ENCODE measurements around the gene DENND4B. TPM values are rescaled to one million over a fixed set of nuclear protein-coding genes. Genes with fewer than 3 reads are reported as not detected.
A peak's percentile ranks its signal among the peaks of the same experiment; 100 is the strongest.

DENND4B gene
- total RNA-seq, 1 donor from 2014 or later: 51.7 TPM

DNA sequence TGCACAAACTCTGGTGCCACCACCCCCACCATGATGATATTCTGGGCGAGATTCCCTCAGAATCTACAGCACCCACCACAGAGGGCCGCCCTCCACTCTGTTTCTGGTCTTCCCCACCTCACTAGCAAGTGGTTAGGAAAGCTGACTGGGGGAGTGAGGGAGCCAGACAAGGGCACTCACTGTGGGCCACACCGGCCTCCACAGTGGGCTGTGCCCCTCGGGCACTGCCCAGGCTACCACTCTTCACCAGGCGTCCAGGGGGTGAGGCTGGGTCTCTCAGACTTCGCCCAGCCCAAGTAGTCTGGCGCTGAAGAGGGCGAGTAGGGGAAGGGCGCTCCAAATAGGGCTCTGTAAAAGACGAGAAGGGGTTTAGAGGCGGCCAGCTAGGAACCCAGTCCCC is 12.6 kb downstream of the DENND4B start:
- DNase-seq (no peak), ATAC-seq (no peak)
- intact Hi-C loops (cut with micrococcal nuclease): no loop called here

DNA sequence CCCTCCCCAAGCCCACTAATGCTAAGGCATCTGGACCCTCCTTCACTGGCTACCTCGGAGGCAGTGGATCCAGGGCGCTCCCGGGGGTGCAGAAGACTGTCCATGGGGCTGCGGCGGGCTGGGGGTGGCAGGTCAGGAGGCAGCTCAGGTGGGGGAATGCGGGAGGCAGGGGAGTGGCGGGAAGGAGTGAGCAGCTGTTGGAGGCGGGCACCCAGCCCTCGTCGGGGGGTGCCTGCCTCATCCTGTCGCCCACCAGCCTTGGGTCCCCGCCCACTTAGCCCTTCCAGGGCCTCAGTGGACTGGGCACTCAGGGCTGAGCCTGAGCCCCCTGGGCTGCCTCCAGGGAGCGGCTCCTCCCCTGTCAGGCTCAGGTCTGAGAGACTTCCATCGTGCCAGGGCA is 13.1 kb downstream of the DENND4B start:
- intact Hi-C loops (cut with micrococcal nuclease): no loop called here
- DNase-seq (no peak), ATAC-seq (no peak)

GRCh38 chr1:153932156-153933131 is 14.1 kb downstream of the DENND4B start:
- ATAC-seq (no peak), DNase-seq (no peak)
- intact Hi-C loops (cut with micrococcal nuclease): no loop called here

- intact Hi-C loops (cut with micrococcal nuclease): loop anchor here (10.0 kb wide), 1 partner anchor 105 kb away; no protein-coding TSS in a partner anchor
- no peak for ATAC-seq
- no peak for DNase-seq
Observed at GRCh38 chr1:153929981-153930948, 16.3 kb downstream of the DENND4B start.

DNA sequence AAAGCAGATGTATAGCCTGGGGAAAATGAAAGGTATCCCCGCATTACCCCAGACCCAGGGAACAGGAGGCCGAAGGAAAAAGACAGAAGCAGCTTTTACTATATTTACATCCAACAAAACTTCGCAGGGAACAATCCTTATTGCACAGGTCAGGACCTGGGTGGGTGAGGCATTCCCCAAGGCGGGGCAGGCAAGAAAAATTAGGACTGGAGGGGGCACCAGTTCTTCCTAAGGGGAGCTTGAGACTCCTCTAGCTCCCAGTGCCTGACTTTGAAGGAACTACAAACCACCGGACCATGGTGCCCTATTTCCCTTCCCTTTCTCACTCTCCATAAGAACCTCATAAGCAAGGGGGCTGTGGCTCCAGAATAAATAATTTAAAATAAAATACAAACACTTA is 17.1 kb downstream of the DENND4B start:
- intact Hi-C loops (cut with micrococcal nuclease): loop anchor here (10.0 kb wide), 1 partner anchor 105 kb away; no protein-coding TSS in a partner anchor
- ATAC-seq (no peak), DNase-seq (no peak)

GRCh38 chr1:153928791-153929341 is 17.7 kb downstream of the DENND4B start:
- intact Hi-C loops (cut with micrococcal nuclease): loop anchor here (10.0 kb wide), 1 partner anchor 104 kb away; no protein-coding TSS in a partner anchor
- DNase-seq: no peak
- ATAC-seq: no peak

DNA sequence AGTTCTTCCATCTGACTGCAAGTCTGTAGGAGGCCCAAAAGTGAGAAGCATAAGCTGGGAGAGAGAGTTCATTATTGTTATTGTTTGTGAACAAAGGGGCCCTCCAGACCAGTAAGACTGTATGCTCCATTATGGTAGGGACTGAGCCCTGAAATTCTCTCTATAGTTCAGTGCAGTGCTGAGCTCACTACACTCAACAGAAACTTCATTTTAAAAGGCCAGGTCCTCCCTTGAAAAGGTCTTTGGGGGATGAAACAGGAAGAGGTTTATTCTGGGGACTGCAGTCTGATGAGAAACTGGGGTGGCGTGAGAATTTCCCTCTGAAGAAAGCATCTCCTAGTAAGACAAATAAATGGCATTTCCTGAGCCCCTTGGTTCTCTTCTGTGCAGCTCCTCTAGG is 18.3 kb downstream of the DENND4B start:
- intact Hi-C loops (cut with micrococcal nuclease): loop anchor here (10.0 kb wide), 1 partner anchor 103 kb away; no protein-coding TSS in a partner anchor
- DNase-seq (no peak), ATAC-seq (no peak)

GRCh38 chr1:153926405-153926804 is 20.1 kb downstream of the DENND4B start:
- intact Hi-C loops (cut with micrococcal nuclease): loop anchor here (10.0 kb wide), 1 partner anchor 102 kb away; no protein-coding TSS in a partner anchor
- ATAC-seq: no peak
- DNase-seq: no peak

DNA sequence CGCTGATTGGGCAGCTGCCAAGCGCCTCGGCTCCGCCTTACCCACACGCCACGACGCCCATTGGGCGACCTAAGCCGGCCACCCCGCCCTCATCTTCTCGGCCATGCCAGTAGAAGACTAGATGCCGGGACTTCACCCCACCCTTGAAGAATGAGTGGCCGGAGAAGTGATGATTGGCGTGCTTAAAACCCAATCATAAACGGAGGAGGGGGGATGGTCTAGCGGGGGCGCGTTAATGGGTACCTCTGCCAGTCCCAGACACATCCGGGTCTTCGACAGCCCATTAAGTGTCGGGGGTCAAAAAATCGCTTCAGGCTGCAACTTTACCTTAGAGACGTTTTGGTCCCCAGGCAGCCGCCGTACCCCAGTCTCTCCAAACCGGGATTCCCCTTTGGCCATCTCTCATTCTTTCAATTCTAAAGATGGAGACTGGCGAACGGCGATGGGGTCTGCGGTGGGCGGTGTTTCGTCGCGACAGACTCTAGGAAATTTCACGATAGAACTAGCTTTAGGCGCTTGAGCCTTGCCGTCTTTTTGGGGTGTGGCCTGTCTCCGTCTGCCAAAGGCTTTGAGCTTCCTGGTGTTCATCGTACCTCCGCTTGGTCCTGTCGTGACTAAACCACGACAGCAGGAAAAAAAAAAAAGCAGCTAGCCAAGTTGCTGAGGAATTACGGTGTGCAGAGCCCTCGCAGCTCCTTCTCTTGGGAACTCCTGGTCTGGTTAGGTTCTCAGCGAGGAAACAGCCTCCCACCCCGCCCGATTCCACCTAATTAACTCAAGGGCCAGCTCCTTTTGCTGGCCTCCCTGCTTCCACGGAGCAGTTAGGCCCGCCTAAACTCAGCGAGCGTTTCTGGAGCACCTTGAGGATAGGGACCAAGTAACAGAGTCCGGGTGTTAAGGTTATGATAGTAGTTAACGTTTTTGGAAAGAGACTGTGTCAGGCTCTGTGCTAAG is 23.3 kb downstream of the DENND4B start, which contains the start of gene GATAD2B:
Gene GATAD2B (minus strand): TSS at position 1 of the 954 bp plus-strand sequence. CDS start 94,625 bp downstream, outside the sequence.
- ATAC-seq: peak; percentile 98
- DNase-seq: peak; percentile 100
- intact Hi-C loops (cut with micrococcal nuclease): loop anchor here (10.0 kb wide), 1 partner anchor 98 kb away; no protein-coding TSS in a partner anchor

DNA sequence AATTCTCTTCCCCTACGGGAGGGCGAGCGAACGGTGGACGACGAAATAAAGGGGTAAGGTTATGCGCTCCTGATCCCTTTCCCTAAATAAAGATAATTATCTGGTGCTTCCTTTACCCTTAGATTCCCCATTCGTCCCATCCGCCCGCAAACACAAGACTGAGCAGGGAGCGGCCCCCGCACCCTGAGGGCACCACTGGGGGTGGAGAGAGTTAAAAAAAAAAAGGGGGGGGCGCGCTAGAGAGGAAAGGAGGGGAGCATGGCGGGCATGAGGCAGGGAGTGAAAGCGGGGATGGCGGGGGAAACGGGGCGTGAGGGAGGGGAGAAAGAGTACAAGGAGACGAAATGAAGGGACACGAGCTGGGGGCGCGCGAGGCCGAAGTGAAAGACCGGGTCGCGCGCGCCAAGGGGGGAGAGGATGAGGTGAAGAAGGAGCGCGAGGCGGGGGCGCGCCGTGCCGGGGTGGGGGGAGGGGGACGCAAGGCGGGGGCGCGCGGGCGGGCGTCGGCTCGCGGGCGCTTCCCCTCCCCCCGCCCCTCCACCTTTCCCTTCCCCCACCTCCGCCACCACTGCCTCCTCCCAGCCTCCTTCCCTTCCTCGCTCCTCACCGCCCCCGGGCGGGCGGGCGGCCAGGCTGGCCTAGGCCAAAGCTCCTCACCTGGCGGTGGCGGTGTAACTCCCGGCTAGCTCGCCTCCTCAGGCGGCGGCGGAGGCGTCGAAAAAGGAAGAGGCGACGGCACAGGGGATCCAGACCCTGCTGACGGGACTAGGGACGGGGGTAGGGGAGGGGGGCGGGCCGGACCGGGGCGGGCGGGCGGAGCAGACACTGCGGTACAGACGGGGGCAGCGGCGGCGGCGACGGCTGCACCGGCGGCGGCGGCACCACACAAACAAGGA is 24.2 kb downstream of the DENND4B start:
- DNase-seq (no peak), ATAC-seq (peak; percentile 45)
- intact Hi-C loops (cut with micrococcal nuclease): loop anchor here (10.0 kb wide), 1 partner anchor 98 kb away; no protein-coding TSS in a partner anchor

- intact Hi-C loops (cut with micrococcal nuclease): loop anchor here (10.0 kb wide), 1 partner anchor 97 kb away; no protein-coding TSS in a partner anchor
- DNase-seq (no peak), ATAC-seq (no peak)
Observed at GRCh38 chr1:153921803-153922075, 24.8 kb downstream of the DENND4B start.

DNA sequence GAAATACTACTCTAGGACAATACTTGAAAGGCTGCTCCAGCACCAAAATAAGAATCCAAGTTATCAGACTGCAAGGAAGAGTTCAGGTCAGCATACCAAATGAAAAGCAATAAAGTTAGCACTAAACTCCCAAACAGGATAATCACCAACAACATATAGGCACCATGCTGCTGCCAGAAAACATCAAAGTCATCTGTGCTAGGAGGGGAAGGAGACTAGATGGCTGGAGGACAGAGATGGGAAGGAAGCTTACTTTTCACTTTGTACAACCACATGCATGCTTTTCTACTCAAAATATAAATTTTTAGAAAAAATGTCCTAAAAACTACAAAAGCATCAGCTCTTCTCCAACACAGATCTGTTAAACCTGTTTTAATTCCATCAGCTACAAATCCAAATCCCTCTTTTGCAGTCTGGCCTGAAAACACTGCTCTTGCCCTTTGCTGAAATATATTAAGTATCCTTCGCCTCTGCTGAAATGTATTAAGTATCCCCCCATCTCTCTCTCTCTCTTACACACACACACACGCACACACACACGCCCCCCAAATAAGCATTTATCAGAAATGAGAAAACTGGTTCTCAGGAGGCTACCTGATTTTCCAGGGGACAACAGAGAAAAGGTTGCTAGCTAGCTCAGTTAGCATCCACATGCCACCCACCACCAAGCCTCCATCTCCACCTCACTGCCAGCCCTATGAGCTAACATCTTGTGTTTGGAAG is 25.3 kb downstream of the DENND4B start:
- ATAC-seq (no peak), DNase-seq (no peak)
- intact Hi-C loops (cut with micrococcal nuclease): loop anchor here (10.0 kb wide), 1 partner anchor 96 kb away; no protein-coding TSS in a partner anchor

DNA sequence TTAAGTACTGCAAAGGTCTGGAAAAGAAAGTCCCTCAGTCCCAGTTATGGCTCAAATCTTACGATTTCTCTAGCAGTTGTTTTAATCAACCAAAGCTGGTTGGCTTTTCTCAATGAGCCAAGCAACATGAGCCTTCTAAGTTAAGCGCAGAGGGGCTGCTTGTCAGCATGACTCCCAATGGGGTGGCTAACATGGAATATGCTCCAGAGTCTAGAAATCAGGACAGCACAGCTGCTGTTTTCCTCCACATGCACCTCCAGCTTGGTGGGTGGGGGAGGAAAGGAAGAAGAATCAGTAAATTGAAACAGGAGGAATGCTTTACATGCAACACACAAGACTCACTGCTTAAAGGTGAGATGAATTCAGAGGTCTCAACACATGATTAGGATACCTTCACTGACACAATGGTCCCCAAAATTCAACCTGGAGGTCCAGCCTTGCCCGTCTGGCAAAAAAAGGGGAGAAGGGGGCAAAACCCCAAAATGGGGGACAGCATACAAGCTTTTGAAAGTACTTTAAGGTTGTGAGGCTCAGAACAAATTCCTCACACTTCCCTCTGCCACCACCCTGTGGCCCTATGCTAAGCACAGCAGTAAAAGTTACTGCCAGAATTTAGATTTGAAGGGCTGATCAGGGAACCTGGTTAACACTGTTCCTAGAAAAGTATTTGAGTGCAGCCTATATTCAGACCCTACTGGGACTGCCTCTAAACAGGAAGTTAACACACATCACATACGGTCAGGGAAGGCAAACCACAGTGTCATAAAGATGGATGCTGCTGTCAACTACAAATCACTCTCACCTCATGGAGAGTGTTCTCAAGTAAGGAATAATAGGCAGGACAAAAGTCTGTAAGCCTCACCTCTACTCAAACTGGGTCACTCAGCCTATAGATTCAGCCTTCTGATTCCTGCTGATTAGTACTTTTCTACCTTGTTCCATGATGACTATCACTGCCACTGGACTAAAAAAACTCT is 26.4 kb downstream of the DENND4B start:
- DNase-seq: no peak
- intact Hi-C loops (cut with micrococcal nuclease): loop anchor here (10.0 kb wide), 1 partner anchor 95 kb away; no protein-coding TSS in a partner anchor

GRCh38 chr1:153916297-153916696 is 30.2 kb downstream of the DENND4B start:
- DNase-seq (no peak), ATAC-seq (no peak)
- intact Hi-C loops (cut with micrococcal nuclease): no loop called here

More for the DNA sequence above, 26.4 kb downstream of the DENND4B start:
- ATAC-seq: no peak

- no peak for DNase-seq
- intact Hi-C loops (cut with micrococcal nuclease): no loop called here
- ATAC-seq: no peak
Observed at GRCh38 chr1:153912349-153912748, 34.2 kb downstream of the DENND4B start.
